SK-N-MC (cell line): Measurements from ENCODE around the gene TRPM6.

Source experiments
- DNase-seq: peaks from one replicate; pipeline ENCODE4 v3.0.0-alpha.2; 2011; ENCODE audit warnings: low read depth, low spot score
- H3K27ac ChIP-seq: fragments of 200-600 bp; sonication (generic); 2 replicates; pipeline ENCODE4 v1.5.1; 2016; ENCODE audit warnings: mixed run types
- H3K36me3 ChIP-seq: fragments of 200-600 bp; sonication (generic); 2 replicates; pipeline ENCODE4 v1.6.1; 2017; ENCODE audit warnings: antibody characterized with exemption, low read length, mixed read lengths; ENCODE audit not compliant: insufficient read depth
- H3K4me3 ChIP-seq: fragments of 200-600 bp; sonication (generic); 2 replicates; pipeline ENCODE4 v1.5.1; 2016
- H3K9ac ChIP-seq: fragments of 200-600 bp; sonication (generic); 2 replicates; pipeline ENCODE4 v1.8.0; 2017; ENCODE audit warnings: mixed run types, mixed read lengths; ENCODE audit not compliant: insufficient read length
- H3K9me3 ChIP-seq: fragments of 200-600 bp; sonication (generic); 2 replicates; pipeline ENCODE4 v1.6.1; 2017; ENCODE audit warnings: low read depth, mild to moderate bottlenecking, antibody characterized with exemption, low read length, moderate library complexity, mixed read lengths
- EZH2 ChIP-seq: fragments of 200-600 bp; sonication (generic); IDR thresholded peaks from one replicate; pipeline ENCODE4 v1.6.1; 2017; ENCODE audit warnings: antibody characterized with exemption
- FOXP2 ChIP-seq: optimal IDR thresholded peaks from 2 replicates; pipeline ENCODE3; 2011; ENCODE audit warnings: mild to moderate bottlenecking, moderate library complexity; ENCODE audit not compliant: insufficient read depth; ENCODE audit errors: extremely low read length, control extremely low read depth
- POLR2AphosphoS5 ChIP-seq: IDR thresholded peaks from 2 replicates; pipeline ENCODE4 v1.6.1; 2012; ENCODE audit warnings: mild to moderate bottlenecking, low read depth, low read length, borderline replicate concordance

The TRPM6 gene

DNA sequence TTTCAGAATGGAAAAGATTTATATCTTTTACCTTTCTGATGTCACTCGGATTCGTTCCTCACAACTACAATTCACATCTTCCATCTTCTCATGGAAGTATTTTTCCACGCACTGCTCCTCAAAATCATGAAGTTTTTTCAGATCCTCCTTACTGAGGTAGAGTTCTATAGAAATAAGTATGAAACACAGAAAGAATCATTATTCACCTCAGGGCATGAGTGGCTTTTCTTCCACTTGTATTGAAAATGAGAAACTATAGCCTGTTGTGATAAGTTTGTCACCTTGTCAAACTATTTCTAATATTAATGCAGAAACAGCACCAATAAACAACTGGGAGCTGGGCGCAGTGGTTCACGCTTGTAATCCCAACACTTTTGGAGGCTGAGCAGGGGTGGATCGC lies 116.0 kb downstream of the TRPM6 start:
- H3K9ac ChIP-seq, result no peak overlapping the region
- DNase-seq, result no peak
- TF ChIP-seq POLR2AphosphoS5 (no peak), FOXP2 (no peak), EZH2 (no peak)

DNA sequence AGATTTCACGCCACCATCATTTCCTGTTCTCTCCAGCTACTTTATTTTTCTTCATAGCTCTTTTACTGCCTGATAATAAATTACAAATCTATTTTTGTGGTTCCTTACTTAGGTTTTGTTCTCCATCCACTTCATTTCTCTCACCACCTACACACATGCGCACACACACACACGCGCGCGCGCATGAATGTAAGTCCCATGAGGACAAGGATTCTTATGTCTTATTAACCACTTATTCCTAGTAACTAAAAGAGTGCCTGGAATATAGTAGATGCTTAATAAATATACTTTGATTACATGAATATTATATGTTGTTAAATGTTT lies 116.5 kb downstream of the TRPM6 start:
- DNase-seq, result no peak
- TF ChIP-seq FOXP2 (no peak), POLR2AphosphoS5 (no peak), EZH2 (no peak)
- Histone ChIP-seq H3K27ac (no peak overlapping the region), H3K36me3 (no peaks in the 10 kb centered on the region), H3K4me3 (no peak overlapping the region), H3K9me3 (no peaks in the 10 kb centered on the region), H3K9ac (no peak overlapping the region)

More for the DNA sequence above, 116.0 kb downstream of the TRPM6 start:
- H3K4me3 ChIP-seq, result no peak overlapping the region
- no peaks in the 10 kb centered on the region for H3K36me3 ChIP-seq
- H3K9me3 ChIP-seq, result no peaks in the 10 kb centered on the region
- H3K27ac ChIP-seq, result no peak overlapping the region

DNA sequence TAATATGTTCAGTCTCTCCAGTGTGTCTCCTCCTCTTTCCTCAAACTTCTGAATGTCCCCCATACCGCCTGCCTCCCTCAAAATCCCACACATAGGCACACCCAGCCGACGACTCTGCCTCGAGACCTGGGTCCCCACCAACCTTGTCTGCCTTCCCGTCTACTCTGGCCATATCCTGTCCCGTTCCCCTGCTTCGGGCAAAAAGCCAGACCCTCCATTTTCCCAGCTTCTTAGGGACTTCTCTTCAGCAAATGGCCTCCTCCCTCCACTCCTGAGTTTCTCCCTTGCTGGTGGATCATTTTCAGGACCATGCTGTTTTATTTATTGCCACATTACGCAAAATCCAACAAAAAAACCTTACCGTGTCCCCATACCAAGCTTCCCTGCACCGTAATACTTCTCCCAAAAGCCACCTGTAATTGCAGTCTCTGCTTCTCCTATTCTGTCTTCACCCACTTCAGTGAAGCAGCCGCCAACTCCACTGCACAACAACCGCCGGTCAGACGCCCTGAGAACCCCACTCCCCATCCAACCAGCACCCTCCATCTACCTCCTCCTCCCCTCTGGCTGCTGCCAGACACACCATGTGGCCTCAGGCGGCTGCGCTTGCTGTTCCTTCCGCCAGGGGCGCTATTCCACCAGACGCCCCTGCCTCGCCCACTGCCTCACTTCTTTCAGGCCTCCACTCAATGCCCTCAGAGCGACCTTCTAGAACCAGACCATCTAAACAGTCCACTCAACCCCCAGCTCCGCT lies 117.0 kb downstream of the TRPM6 start:
- no peaks in the 10 kb centered on the region for H3K9me3 ChIP-seq
- no peak overlapping the region for H3K27ac ChIP-seq
- no peaks in the 10 kb centered on the region for H3K36me3 ChIP-seq
- no peak overlapping the region for H3K9ac ChIP-seq
- TF ChIP-seq EZH2 (no peak), POLR2AphosphoS5 (no peak), FOXP2 (no peak)
- DNase-seq, result no peak
- no peak overlapping the region for H3K4me3 ChIP-seq

DNA sequence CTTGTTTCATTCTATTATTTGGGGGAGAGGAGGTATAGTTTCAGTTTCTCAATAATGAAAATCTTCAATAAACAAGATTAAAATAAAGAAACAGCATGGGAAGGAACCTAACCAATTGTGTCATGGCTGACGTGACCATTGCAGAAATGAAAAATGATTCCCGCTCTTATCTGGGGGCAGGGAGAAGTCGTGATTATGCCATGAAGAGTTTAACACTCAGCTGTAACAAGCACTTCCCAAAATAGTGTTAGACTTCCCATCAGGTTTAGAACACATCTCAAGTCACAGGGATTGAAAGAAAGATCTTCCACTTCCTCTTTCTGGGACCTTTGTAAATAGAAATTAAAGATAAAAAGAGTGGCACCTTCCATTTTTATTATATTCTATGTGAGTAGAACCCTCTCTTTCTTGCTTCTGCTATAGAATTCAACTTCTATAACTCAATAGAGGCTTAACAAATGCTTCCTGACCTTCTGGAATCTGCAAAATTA lies 122.2 kb downstream of the TRPM6 start:
- TF ChIP-seq POLR2AphosphoS5 (no peak), EZH2 (no peak), FOXP2 (no peak)
- no peaks in the 10 kb centered on the region for H3K36me3 ChIP-seq

DNA sequence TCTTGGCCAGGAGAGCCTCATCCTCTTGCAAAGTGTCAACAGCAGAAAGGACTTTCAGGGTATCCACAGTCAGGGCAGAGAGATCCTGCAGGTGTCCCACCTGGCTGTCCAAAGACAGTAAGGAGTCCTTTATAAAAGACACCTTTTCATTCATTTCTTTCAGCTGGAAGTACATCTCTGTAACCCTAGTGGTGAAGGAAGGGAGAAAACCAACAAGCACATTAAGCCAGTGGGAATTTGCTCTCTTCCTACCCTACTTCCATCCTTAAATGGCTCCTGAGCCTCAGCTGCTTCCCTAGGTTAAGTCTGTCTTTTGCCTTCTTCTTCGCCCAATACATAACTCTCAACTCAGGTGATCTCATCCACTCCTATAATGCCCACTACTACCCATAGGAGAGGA lies 124.8 kb downstream of the TRPM6 start:
- DNase-seq, result no peak
- H3K9ac ChIP-seq, result no peak overlapping the region
- no peaks in the 10 kb centered on the region for H3K36me3 ChIP-seq
- TF ChIP-seq POLR2AphosphoS5, result no peak
- TF ChIP-seq FOXP2, result no peak
- no peak for TF ChIP-seq EZH2
- H3K4me3 ChIP-seq, result no peak overlapping the region
- no peak overlapping the region for H3K27ac ChIP-seq
- no peaks in the 10 kb centered on the region for H3K9me3 ChIP-seq

More for the DNA sequence above, 122.2 kb downstream of the TRPM6 start:
- no peaks in the 10 kb centered on the region for H3K9me3 ChIP-seq
- H3K4me3 ChIP-seq, result no peak overlapping the region
- DNase-seq, result no peak
- no peak overlapping the region for H3K9ac ChIP-seq
- H3K27ac ChIP-seq, result no peak overlapping the region

DNA sequence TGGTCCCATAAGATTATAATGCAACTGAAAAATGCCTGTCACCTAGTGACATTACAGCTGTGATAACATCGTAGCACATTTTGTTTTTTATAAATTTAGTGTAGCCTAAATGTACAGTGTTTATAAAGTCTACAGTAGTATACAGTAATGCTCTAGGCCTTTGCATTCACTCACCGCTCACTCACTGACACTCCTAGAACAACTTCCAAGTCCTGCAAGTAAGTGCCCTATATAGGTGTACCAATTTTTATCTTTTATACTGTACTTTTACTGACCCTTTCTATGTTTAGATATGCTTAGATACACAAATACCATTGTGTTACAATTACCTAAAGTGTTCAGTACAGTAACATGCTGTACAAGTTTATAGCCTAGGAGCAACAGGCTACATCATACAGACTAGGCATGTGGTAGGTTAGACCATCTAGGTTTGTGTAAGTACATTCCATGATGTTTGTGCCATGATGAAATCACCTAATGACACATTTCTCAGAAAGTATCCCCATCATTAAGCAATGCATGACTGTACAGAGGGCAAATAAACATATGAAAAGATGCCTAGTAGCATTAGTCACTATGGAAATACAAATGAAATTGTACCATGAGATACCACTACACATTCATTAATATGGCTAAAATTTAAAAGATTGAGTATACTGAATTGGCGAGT lies 127.6 kb downstream of the TRPM6 start:
- Histone ChIP-seq H3K27ac (no peak overlapping the region), H3K9me3 (no peaks in the 10 kb centered on the region), H3K4me3 (no peak overlapping the region), H3K9ac (no peak overlapping the region), H3K36me3 (no peaks in the 10 kb centered on the region)
- no peak for TF ChIP-seq POLR2AphosphoS5
- no peak for TF ChIP-seq EZH2
- TF ChIP-seq FOXP2, result no peak
- DNase-seq, result no peak

DNA sequence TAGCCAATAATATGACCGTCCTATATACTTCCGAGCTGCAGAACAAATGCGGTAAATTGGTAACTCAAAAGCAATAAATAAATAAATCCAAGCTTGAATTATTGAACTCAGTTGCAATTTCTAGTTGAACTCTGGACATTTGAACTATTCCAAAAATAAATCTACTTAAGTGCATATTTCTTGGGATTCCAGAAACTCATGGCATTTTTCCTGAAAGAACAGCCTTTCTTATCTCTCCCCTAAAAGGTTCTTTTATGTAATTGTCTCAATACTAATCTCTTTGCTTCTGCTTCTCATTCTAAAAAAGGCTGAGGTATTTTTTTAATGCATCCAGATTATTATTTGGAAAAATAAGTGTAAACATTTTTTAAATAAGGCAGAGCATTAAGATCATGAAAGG lies 131.7 kb downstream of the TRPM6 start:
- TF ChIP-seq EZH2 (no peak), FOXP2 (no peak), POLR2AphosphoS5 (no peak)
- Histone ChIP-seq H3K9ac (no peak overlapping the region), H3K27ac (no peak overlapping the region), H3K36me3 (no peaks in the 10 kb centered on the region), H3K4me3 (no peak overlapping the region), H3K9me3 (no peaks in the 10 kb centered on the region)
- DNase-seq, result no peak

DNA sequence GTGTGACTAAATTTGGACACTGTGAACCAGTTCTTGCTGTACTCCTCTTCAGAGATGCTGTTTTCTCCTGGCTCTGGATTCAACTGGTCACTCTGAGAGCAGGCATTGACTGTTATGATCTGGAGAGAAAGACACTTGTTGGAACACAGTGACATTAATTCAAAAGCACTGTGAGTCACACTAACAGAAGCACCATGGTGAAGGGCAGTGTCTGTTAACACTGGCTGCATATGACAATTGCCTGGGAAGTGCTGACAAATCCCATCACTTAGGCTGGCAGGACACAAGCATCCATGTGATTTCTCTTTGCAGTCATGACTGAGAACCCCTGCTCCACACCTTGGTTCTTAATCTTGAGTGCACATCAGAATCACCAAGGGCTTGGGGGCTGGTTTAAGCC lies 132.4 kb downstream of the TRPM6 start:
- Histone ChIP-seq H3K27ac (no peak overlapping the region), H3K9ac (no peak overlapping the region), H3K36me3 (no peaks in the 10 kb centered on the region), H3K9me3 (no peaks in the 10 kb centered on the region), H3K4me3 (no peak overlapping the region)
- no peak for DNase-seq
- TF ChIP-seq EZH2 (no peak), FOXP2 (no peak), POLR2AphosphoS5 (no peak)
